CD4-positive, alpha-beta T cell (primary cell): ENCODE measurements around the gene ZBTB20. TPM values are rescaled to one million over a fixed set of nuclear protein-coding genes. Genes with fewer than 3 reads are reported as not detected.

Source experiments
- ATAC-seq: fragments of 200-7000 bp; cut with Tn5 transposase; one replicate; pipeline ENCODE4 v1.10.0; 2022; ENCODE audit warnings: mild to moderate bottlenecking; ENCODE audit not compliant: poor library complexity
- CTCF ChIA-PET: fragments of 350-600 bp; sonication (Branson Sonifier 250); formaldehyde crosslinking; loops from one replicate; lab custom pipeline; 2021; ENCODE audit warnings: antibody characterized with exemption, inconsistent platforms; lab: Charles Lee
- POLR2A ChIA-PET: fragments of 350-600 bp; sonication (Branson Sonifier 250); formaldehyde crosslinking; loops from one replicate; lab custom pipeline; 2021; ENCODE audit warnings: antibody characterized with exemption, inconsistent platforms; lab: Charles Lee
- DNase-seq, 14 experiments: peaks; one replicate each; pipeline ENCODE4 v3.0.0-alpha.2; 2013 to 2020; ENCODE audit warnings: mixed read lengths in 2 of 14
- H3K27ac ChIP-seq, 2 donors: one replicate each; pipeline versions ENCODE4 v1.5.1 to v1.7.0; 2013; ENCODE audit warnings: low read length in 2 of 2, low read depth in 1 of 2, mild to moderate bottlenecking in 1 of 2
- H3K27me3 ChIP-seq, 2 experiments: 1 replicate in 1 of 2; 2 replicates in 1 of 2; pipeline versions ENCODE4 v1.6.1 to v1.7.0; 2013; ENCODE audit warnings: low read length in 2 of 2, control low read depth in 1 of 2, mild to moderate bottlenecking in 1 of 2, moderate library complexity in 1 of 2; ENCODE audit not compliant: insufficient read depth in 2 of 2, control insufficient read depth in 1 of 2
- H3K36me3 ChIP-seq: one replicate; pipeline ENCODE4 v1.6.1; 2013; ENCODE audit warnings: low read length, control low read depth; ENCODE audit not compliant: insufficient read depth
- H3K4me1 ChIP-seq: one replicate; pipeline ENCODE4 v1.6.1; 2013; ENCODE audit warnings: low read length, control low read depth; ENCODE audit not compliant: insufficient read depth
- H3K4me3 ChIP-seq: one replicate; pipeline ENCODE4 v1.5.1; 2013; ENCODE audit warnings: mild to moderate bottlenecking, low read length, moderate library complexity
- H3K9me3 ChIP-seq, 2 experiments: 1 replicate in 1 of 2; 2 replicates in 1 of 2; pipeline versions ENCODE4 v1.6.1 to v1.7.0; 2013; ENCODE audit warnings: low read length in 2 of 2, mild to moderate bottlenecking in 2 of 2, control low read depth in 1 of 2, moderate library complexity in 1 of 2; ENCODE audit not compliant: control insufficient read depth in 1 of 2, insufficient read depth in 1 of 2
- H3K27ac Mint-ChIP-seq: one replicate; pipeline ENCODE4 v1.8.0; 2020; ENCODE audit warnings: mixed read lengths
- H3K27me3 Mint-ChIP-seq: one replicate; pipeline ENCODE4 v1.8.0; 2021; ENCODE audit warnings: mixed read lengths
- H3K36me3 Mint-ChIP-seq: one replicate; pipeline ENCODE4 v1.8.0; 2021; ENCODE audit warnings: low read depth, mixed read lengths
- H3K4me1 Mint-ChIP-seq: one replicate; pipeline ENCODE4 v1.8.0; 2021; ENCODE audit warnings: low read depth, mixed read lengths
- H3K4me3 Mint-ChIP-seq: one replicate; pipeline ENCODE4 v1.8.0; 2020; ENCODE audit warnings: mild to moderate bottlenecking, mixed read lengths
- H3K9me3 Mint-ChIP-seq: one replicate; pipeline ENCODE4 v1.8.0; 2020; ENCODE audit warnings: mixed read lengths
- intact Hi-C, 2 experiments: fragments of 100-400 bp; cut with DNase I in 1 of 2; cut with micrococcal nuclease in 1 of 2; formaldehyde crosslinking; loops; one replicate each; pipeline versions ENCODE4 v1.15.1 to v1.9.0; 2023 to 2025; cut with DNase I, micrococcal nuclease
- total RNA-seq, 174 experiments: library from RNA in 2 of 174; stranded (reverse) in 2 of 174; gene quantifications; one replicate each; pipeline ENCODE4 v1.2.3 and lab custom pipeline; 2021 to 2026
- TF ChIP-seq, protein P1 (sequence below): fragments of 200-600 bp; IDR thresholded peaks from one replicate; pipeline ENCODE4 v1.8.0; 2022; ENCODE audit warnings: antibody characterized with exemption, mild to moderate bottlenecking

Gene ZBTB20
- total RNA-seq, 2 experiments from 2014 or later = 41.6 to 47.4 TPM

DNA sequence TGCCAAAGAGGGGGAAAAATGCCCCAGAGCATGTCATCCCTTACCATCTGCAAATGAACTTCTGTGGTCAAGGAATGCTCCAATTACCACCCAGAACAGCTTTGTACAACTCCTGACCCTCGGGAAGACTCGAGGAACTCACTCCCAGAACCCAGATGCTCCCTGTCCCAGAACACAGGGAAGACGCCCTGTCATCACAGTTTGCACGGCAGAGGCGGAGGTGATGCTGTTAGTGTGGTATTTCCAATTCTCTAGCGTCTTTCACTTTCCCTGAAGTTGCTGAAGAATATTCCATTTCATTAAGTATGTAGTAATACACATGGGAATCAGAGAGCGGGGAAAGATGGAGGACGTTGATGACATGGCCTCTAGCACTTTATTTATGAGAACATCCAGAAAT, 659.6 kb downstream of the ZBTB20 start:
- Mint-ChIP-seq H3K4me3 (no peak overlapping the region), H3K27me3 (no peaks in the 10 kb centered on the region), H3K36me3 (peaks cover 5% of the 10 kb centered on the region), H3K9me3 (no peaks in the 10 kb centered on the region), H3K4me1 (peaks cover 14% of the 10 kb centered on the region), H3K27ac (no peak overlapping the region)
- ChIA-PET CTCF (no interaction called here), POLR2A (no interaction called here)
- H3K9me3 ChIP-seq = no peaks in the 10 kb centered on the region
- no peak overlapping the region for H3K4me3 ChIP-seq
- peaks cover 3% of the 10 kb centered on the region for H3K36me3 ChIP-seq
- intact Hi-C loops = no loop called here
- no peak overlapping the region for H3K27ac ChIP-seq
- DNase-seq = no peak
- no peak for ATAC-seq
- TF ChIP-seq, protein P1, sequence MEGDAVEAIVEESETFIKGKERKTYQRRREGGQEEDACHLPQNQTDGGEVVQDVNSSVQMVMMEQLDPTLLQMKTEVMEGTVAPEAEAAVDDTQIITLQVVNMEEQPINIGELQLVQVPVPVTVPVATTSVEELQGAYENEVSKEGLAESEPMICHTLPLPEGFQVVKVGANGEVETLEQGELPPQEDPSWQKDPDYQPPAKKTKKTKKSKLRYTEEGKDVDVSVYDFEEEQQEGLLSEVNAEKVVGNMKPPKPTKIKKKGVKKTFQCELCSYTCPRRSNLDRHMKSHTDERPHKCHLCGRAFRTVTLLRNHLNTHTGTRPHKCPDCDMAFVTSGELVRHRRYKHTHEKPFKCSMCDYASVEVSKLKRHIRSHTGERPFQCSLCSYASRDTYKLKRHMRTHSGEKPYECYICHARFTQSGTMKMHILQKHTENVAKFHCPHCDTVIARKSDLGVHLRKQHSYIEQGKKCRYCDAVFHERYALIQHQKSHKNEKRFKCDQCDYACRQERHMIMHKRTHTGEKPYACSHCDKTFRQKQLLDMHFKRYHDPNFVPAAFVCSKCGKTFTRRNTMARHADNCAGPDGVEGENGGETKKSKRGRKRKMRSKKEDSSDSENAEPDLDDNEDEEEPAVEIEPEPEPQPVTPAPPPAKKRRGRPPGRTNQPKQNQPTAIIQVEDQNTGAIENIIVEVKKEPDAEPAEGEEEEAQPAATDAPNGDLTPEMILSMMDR = no peak
- H3K27me3 ChIP-seq = no peaks in the 10 kb centered on the region
- no peaks in the 10 kb centered on the region for H3K4me1 ChIP-seq

DNA sequence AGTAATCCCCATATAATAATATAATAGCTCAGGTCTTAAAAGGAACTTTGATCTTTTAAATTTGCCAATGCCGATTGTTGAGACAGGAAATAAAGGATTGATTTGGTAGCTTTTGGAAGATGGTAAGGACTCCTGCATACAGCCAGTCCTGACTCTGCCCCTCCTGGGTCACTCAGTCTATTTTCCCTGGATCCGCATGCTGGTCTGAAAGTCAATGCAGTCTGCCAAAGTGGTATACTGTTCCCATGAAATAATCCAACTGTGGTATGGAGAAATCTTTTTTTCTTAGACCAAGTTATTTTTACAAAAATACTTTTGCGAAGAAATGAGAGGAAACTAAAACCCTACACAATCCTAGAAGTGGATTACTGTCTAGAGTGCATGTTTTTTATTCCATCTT, 662.2 kb downstream of the ZBTB20 start:
- H3K9me3 Mint-ChIP-seq = no peaks in the 10 kb centered on the region
- no peak overlapping the region for H3K4me3 Mint-ChIP-seq
- no peaks in the 10 kb centered on the region for H3K27me3 Mint-ChIP-seq
- peaks cover 29% of the 10 kb centered on the region for H3K4me1 Mint-ChIP-seq
- H3K36me3 Mint-ChIP-seq = peaks cover 5% of the 10 kb centered on the region
- Histone ChIP-seq H3K36me3 (peaks cover 3% of the 10 kb centered on the region), H3K27me3 (no peaks in the 10 kb centered on the region), H3K4me3 (no peak overlapping the region), H3K9me3 (no peaks in the 10 kb centered on the region), H3K27ac (no peak overlapping the region), H3K4me1 (peaks cover 11% of the 10 kb centered on the region)
- intact Hi-C loops = no loop called here
- TF ChIP-seq, protein P1 = no peak
- ATAC-seq (no peak), DNase-seq (no peak)
- ChIA-PET CTCF (no interaction called here), POLR2A (no interaction called here)
- H3K27ac Mint-ChIP-seq = no peak overlapping the region

DNA sequence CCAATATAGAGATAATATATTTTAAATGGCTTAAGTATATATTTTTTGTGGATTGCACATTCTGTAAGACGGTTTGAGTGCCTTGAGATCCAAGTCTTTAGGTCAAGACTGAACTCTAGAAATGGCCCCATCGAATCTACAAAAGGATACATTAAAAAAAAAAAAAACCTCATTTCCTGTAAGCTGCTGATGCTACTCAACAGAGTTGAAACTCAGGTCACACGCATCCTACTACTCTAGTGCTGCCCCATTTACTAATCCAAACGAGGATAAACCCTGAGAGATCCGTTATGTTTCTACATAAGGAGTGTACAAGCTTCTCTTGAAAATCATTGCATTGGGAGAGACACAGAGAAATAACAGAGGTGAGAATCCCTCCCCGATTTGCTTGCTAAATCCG, 666.0 kb downstream of the ZBTB20 start:
- H3K36me3 ChIP-seq = no peaks in the 10 kb centered on the region
- TF ChIP-seq, protein P1 = no peak
- Mint-ChIP-seq H3K36me3 (peaks cover under 1% of the 10 kb centered on the region), H3K9me3 (no peaks in the 10 kb centered on the region), H3K27ac (no peak overlapping the region), H3K27me3 (no peaks in the 10 kb centered on the region), H3K4me1 (peaks cover 29% of the 10 kb centered on the region), H3K4me3 (no peak overlapping the region)
- no peaks in the 10 kb centered on the region for H3K9me3 ChIP-seq
- intact Hi-C loops = no loop called here
- ATAC-seq = no peak
- CTCF ChIA-PET = interaction anchor here (1.5 kb wide), 1 partner anchor 9 kb away, joined by 3 read pairs; no protein-coding TSS in a partner anchor
- H3K27ac ChIP-seq = no peak overlapping the region
- H3K4me3 ChIP-seq = no peak overlapping the region
- POLR2A ChIA-PET = no interaction called here
- no peaks in the 10 kb centered on the region for H3K27me3 ChIP-seq
- H3K4me1 ChIP-seq = peaks cover 11% of the 10 kb centered on the region
- DNase-seq = peak in 1 of 14 experiments; percentile 8
